ENCODE measurements around the gene RPTOR.

Gene RPTOR

GRCh38 chr17:80970762-80971703 lies 426.4 kb downstream of the RPTOR start:
- H3K36me3 ChIP-seq (ENCODE audit: control insufficient read depth, insufficient read depth, low read length, severe bottlenecking) = no peaks in the 10 kb centered on the region
- H3K9me3 ChIP-seq (ENCODE audit: control insufficient read depth, low read length) = no peaks in the 10 kb centered on the region
- H3K4me1 ChIP-seq (ENCODE audit: control insufficient read depth, insufficient read depth, low read length) = peaks cover 20% of the 10 kb centered on the region
- H3K4me3 ChIP-seq (ENCODE audit: low read length) = no peak overlapping the region
- no peak for DNase-seq (ENCODE audit: low read depth)
- peaks cover 31% of the 10 kb centered on the region for H3K27me3 ChIP-seq (replicated peaks; ENCODE audit: control insufficient read depth, insufficient read depth, low read length)
- no peak overlapping the region for H3K9ac ChIP-seq (ENCODE audit: low read length)

- Histone ChIP-seq H3K4me1 (ENCODE audit: control insufficient read depth, insufficient read depth, low read length) (peaks cover 20% of the 10 kb centered on the region), H3K27me3 (replicated peaks; ENCODE audit: control insufficient read depth, insufficient read depth, low read length) (peaks cover 31% of the 10 kb centered on the region), H3K36me3 (ENCODE audit: control insufficient read depth, insufficient read depth, low read length, severe bottlenecking) (no peaks in the 10 kb centered on the region), H3K4me3 (ENCODE audit: low read length) (no peak overlapping the region), H3K9me3 (ENCODE audit: control insufficient read depth, low read length) (no peaks in the 10 kb centered on the region), H3K9ac (ENCODE audit: low read length) (no peak overlapping the region)
- no peak for DNase-seq (ENCODE audit: low read depth)
These were observed 427.2 kb downstream of the RPTOR start for GRCh38 chr17:80971704-80972304.

- Histone ChIP-seq H3K36me3 (ENCODE audit: control insufficient read depth, insufficient read depth, low read length, severe bottlenecking) (no peaks in the 10 kb centered on the region), H3K9me3 (ENCODE audit: control insufficient read depth, low read length) (no peaks in the 10 kb centered on the region)
These were observed 432.1 kb downstream of the RPTOR start for GRCh38 chr17:80976701-80977100.

GRCh38 chr17:80977172-80977571 lies 432.5 kb downstream of the RPTOR start:
- Histone ChIP-seq H3K9ac (ENCODE audit: low read length) (no peak overlapping the region), H3K4me3 (ENCODE audit: low read length) (no peak overlapping the region), H3K4me1 (ENCODE audit: control insufficient read depth, insufficient read depth, low read length) (no peaks in the 10 kb centered on the region), H3K36me3 (ENCODE audit: control insufficient read depth, insufficient read depth, low read length, severe bottlenecking) (no peaks in the 10 kb centered on the region), H3K27me3 (replicated peaks; ENCODE audit: control insufficient read depth, insufficient read depth, low read length) (peaks cover 6% of the 10 kb centered on the region), H3K9me3 (ENCODE audit: control insufficient read depth, low read length) (no peaks in the 10 kb centered on the region)
- DNase-seq (ENCODE audit: low read depth) = no peak

More at GRCh38 chr17:80976701-80977100, 432.1 kb downstream of the RPTOR start:
- Histone ChIP-seq H3K27me3 (replicated peaks; ENCODE audit: control insufficient read depth, insufficient read depth, low read length) (peaks cover 11% of the 10 kb centered on the region), H3K9ac (ENCODE audit: low read length) (no peak overlapping the region), H3K4me1 (ENCODE audit: control insufficient read depth, insufficient read depth, low read length) (no peaks in the 10 kb centered on the region), H3K4me3 (ENCODE audit: low read length) (no peak overlapping the region)
- no peak for DNase-seq (ENCODE audit: low read depth)

DNA sequence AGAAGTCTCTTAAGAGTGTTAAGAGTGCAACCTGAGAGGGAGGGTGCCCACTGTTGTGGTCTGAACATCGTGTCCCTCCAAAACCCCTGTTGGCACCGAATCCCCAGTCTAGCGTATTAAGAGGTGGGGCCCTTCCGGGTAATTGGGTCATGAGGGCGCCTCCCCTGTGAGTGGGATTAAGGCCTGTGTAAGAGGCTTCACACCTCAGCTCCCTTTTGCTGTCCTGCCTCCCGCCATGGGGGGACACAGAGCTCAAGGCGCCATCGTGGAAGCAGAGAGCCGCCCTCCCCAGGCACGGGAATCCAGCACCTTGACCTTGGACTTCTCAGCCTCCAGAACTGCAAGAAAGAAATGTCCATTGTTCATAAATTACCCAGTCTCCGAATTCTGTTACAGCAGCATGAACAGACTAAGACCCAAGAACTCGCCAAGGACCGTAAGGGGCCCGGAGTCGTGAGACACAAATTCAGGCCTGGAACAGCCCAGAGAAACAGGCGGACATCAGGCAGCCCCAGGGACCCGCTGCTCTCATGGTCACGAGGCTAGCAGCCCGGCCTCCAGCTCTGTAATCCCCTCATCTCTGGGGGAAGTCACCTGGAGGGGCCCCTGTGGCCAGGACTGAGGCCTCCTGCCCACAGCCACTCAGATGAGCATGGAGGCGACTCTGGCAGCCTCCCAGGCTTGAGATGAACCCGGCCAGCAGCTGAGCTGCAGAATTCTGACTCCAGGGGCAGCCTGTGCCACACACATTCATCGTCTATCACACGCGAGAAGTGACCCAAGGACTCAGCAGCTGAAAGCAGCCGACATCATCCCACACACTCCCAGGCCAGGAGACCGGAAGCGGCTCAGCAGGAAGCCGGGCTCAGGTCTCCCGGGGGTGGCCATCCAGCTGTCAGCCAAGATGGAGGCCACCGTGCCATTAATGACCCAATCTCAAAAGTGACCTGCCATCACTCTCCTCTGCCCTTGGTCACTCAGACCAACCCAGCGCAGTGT lies 434.2 kb downstream of the RPTOR start:
- H3K4me3 ChIP-seq (ENCODE audit: low read length) = no peak overlapping the region
- no peaks in the 10 kb centered on the region for H3K4me1 ChIP-seq (ENCODE audit: control insufficient read depth, insufficient read depth, low read length)
- no peaks in the 10 kb centered on the region for H3K9me3 ChIP-seq (ENCODE audit: control insufficient read depth, low read length)
- no peaks in the 10 kb centered on the region for H3K36me3 ChIP-seq (ENCODE audit: control insufficient read depth, insufficient read depth, low read length, severe bottlenecking)
- no peak overlapping the region for H3K9ac ChIP-seq (ENCODE audit: low read length)
- H3K27me3 ChIP-seq (replicated peaks; ENCODE audit: control insufficient read depth, insufficient read depth, low read length) = peaks cover 2% of the 10 kb centered on the region
- DNase-seq (ENCODE audit: low read depth) = no peak

GRCh38 chr17:80979547-80980378 lies 435.1 kb downstream of the RPTOR start:
- H3K4me3 ChIP-seq (ENCODE audit: low read length) = no peak overlapping the region
- no peaks in the 10 kb centered on the region for H3K36me3 ChIP-seq (ENCODE audit: control insufficient read depth, insufficient read depth, low read length, severe bottlenecking)
- H3K9me3 ChIP-seq (ENCODE audit: control insufficient read depth, low read length) = no peaks in the 10 kb centered on the region
- DNase-seq (ENCODE audit: low read depth) = no peak
- H3K9ac ChIP-seq (ENCODE audit: low read length) = no peak overlapping the region
- no peaks in the 10 kb centered on the region for H3K27me3 ChIP-seq (replicated peaks; ENCODE audit: control insufficient read depth, insufficient read depth, low read length)
- peaks cover 7% of the 10 kb centered on the region for H3K4me1 ChIP-seq (ENCODE audit: control insufficient read depth, insufficient read depth, low read length)

- H3K27me3 ChIP-seq (replicated peaks; ENCODE audit: control insufficient read depth, insufficient read depth, low read length) = no peaks in the 10 kb centered on the region
- peaks cover 12% of the 10 kb centered on the region for H3K4me1 ChIP-seq (ENCODE audit: control insufficient read depth, insufficient read depth, low read length)
- H3K4me3 ChIP-seq (ENCODE audit: low read length) = no peak overlapping the region
- H3K9me3 ChIP-seq (ENCODE audit: control insufficient read depth, low read length) = no peaks in the 10 kb centered on the region
- no peak for DNase-seq (ENCODE audit: low read depth)
- no peaks in the 10 kb centered on the region for H3K36me3 ChIP-seq (ENCODE audit: control insufficient read depth, insufficient read depth, low read length, severe bottlenecking)
- H3K9ac ChIP-seq (ENCODE audit: low read length) = no peak overlapping the region
These were observed 435.9 kb downstream of the RPTOR start for GRCh38 chr17:80980397-80981061.

GRCh38 chr17:80981062-80981902 lies 436.6 kb downstream of the RPTOR start:
- H3K9ac ChIP-seq (ENCODE audit: low read length) = no peak overlapping the region
- no peak overlapping the region for H3K4me3 ChIP-seq (ENCODE audit: low read length)
- H3K27me3 ChIP-seq (replicated peaks; ENCODE audit: control insufficient read depth, insufficient read depth, low read length) = no peaks in the 10 kb centered on the region
- no peaks in the 10 kb centered on the region for H3K36me3 ChIP-seq (ENCODE audit: control insufficient read depth, insufficient read depth, low read length, severe bottlenecking)
- DNase-seq (ENCODE audit: low read depth) = peak; percentile 59
- H3K9me3 ChIP-seq (ENCODE audit: control insufficient read depth, low read length) = no peaks in the 10 kb centered on the region
- peaks cover 12% of the 10 kb centered on the region for H3K4me1 ChIP-seq (ENCODE audit: control insufficient read depth, insufficient read depth, low read length)

DNA sequence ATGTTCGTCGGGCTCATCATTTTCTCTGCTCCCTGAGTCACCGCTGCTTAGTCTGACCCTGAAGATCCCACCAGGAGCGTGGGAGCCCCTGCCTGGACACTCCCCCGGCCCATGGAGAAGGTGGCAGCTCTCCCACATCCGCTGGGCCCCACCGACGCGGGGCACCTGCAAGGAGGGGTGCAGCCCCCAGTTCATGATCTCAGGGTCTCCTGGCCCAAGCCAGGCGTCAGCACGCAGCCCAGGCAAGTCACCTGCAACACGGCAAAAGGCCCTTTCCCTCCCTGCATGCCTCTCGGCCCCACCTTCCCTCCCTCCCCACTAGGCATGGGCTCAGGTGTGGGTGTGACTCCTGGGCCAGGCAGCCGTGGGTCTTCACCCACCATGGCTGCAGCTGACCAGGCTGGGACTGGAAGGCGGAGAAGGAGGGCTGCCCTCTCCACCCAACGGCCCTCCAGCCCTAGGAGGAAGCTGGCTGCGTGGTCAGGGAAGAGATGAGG lies 437.3 kb downstream of the RPTOR start:
- H3K4me3 ChIP-seq (ENCODE audit: low read length) = no peak overlapping the region
- H3K9ac ChIP-seq (ENCODE audit: low read length) = no peak overlapping the region
- no peaks in the 10 kb centered on the region for H3K9me3 ChIP-seq (ENCODE audit: control insufficient read depth, low read length)
- no peaks in the 10 kb centered on the region for H3K36me3 ChIP-seq (ENCODE audit: control insufficient read depth, insufficient read depth, low read length, severe bottlenecking)
- no peaks in the 10 kb centered on the region for H3K27me3 ChIP-seq (replicated peaks; ENCODE audit: control insufficient read depth, insufficient read depth, low read length)
- DNase-seq (ENCODE audit: low read depth) = no peak
- H3K4me1 ChIP-seq (ENCODE audit: control insufficient read depth, insufficient read depth, low read length) = peaks cover 12% of the 10 kb centered on the region

Measured in adipocyte (in vitro differentiated cells).